ENCODE measurements around the gene ZNF274.
"Not testable (repeated sequence)": the region's sequence is repeated elsewhere in the genome, so short reads cannot be mapped to it uniquely, and the experiment has no call there.

Gene ZNF274

DNA sequence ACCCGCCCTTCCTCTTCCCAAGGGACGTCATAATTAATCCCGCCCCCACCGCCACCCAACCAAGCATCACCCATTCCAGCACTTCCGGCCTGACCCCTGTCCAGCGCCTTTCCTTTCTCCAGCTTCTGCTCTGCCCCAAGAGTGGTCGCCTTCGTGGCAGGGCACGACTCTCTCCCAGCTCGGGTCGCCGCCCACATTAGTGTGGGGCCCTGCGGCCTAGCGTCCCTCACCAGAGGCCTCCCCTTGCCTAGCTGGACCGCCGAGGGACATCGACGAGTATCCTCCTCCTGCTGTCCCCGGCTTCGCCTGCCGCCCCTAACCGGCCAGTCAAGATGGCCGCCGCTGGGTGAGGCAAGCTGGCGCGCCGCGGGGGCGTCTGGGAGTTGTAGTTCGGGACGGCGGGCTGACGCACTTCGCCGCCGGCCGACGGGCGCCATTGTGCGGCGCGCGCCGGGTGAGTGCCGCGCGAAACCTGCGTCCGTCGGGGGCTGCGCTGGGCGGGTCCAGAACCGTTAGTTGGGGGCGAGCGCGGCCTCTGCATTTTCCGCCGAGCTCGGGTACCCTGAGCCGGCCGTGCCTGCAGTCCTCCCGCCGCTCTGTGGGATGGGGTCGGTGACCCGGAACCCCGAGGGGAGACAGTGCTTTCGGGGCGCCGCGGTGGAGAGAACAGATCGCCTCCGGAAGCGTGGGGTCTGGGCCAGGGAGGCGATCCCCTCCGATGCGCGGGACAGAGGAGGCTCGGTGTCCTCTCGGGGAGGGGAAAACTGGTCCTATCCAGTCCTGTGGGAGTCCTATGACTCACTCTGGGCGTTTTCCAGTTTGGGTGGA lies at the start of gene ZNF274:
ZNF274 (plus strand) TSS at position 73 of the 828 bp plus-strand sequence. CDS start 905 bp downstream, outside the sequence.
- DNase-seq = peak; percentile 93 to 96

DNA sequence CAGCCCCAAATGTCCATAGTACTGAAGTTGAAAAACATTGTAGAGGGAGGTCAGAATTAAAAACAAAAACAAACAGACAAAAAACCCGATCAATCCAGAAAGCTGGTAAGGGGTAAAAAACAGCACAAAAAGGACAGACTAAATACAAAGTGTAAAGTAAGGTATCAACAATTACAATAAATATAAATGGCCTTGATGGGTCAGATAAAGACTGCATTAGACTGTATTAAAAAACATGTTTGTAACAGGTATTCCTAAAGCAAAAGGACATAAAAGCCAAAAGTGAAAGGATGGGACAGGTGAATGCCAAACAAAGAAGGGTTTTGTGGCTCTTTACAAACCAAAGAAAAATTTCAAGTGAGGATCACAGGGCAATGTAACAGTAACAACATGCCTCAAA lies 48.6 kb upstream of the ZNF274 start:
- DNase-seq = no peak

DNA sequence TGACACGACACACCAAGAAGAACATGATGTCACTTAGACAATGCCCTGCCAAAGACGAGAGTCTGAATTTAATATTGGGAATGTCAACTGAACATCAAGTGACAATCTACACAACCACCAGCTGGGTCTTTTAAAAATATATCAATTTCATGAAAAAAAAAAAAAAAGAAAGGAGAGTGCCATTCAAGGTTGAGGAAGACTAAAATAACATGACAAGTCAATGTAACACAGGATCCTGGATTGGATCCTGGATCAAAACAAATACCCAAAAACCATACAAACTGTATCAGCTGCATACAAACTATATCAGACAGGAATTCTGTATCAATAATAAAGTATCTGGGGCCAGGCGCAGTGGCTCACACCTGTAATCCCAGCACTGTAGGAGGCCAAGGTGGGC lies 37.0 kb upstream of the ZNF274 start:
- no peak for DNase-seq

DNA sequence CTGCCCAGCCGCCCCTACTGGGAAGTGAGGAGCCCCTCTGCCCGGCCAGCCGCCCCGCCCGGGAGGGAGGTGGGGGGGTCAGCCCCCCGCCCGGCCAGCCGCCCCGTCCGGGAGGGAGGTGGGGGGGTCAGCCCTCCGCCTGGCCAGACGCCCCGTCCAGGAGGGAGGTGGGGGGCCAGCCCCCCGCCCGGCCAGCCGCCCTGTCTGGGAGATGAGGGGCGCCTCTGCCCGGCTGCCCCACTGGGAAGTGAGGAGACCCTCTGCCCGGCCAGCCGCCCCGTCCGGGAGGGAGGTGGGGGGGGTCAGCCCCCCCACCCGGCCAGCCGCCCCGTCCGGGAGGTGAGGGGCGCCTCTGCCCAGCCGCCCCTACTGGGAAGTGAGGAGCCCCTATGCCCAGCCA lies 35.4 kb upstream of the ZNF274 start:
- DNase-seq = not testable (repeated sequence)

DNA sequence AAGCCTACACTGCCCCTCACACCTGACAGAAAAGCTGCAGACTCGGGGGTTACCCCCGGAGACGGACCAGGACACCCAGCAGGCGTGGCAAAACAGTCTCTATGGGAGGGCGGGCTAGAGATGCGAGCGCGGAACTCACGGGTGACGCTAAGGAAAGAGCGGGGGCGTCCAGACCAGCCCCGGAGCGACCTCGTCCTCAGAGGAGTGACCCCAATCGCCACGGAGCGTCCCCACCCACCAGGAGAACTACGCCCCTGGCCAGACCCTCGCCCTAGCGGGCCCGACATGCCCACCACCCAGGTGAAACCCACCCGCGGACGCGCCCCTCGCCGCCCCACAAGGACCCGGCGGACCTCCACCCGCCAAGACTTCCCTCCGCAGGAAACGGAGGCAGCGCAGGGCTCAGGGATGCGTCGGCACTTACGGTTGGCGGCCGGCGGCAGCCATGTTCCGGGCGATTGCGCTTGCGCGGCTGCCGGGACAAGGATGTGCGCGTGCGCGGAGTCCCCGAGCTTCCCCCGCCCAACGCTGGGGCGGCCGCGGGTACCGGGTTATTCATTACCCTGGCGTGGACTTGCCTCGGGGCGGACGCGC lies 32.4 kb upstream of the ZNF274 start, which contains the start of gene ZNF329:
ZNF329 (minus strand) TSS at position 462 of the 594 bp plus-strand sequence. CDS start 21,286 bp downstream, outside the sequence.
- peak; percentile 58 to 81 for DNase-seq

DNA sequence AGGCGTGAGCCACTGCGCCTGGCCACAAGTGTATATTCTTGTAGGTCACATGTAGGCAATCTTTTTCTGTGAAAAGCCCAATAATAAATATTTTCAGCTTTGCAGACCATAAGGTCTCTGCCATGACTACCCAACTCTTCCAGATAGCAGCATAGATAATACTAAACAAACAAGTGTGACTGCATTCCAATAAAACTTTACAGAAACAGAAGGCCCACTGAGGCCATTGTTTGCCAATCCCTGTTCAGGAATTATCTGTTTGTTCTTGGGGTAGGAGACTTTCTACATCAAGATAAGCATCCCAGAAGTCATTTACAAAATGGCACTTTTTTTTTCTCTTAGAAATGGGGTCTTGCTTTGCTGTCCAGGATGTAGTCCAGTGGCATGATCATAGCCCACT lies 29.5 kb upstream of the ZNF274 start:
- DNase-seq = no peak

DNA sequence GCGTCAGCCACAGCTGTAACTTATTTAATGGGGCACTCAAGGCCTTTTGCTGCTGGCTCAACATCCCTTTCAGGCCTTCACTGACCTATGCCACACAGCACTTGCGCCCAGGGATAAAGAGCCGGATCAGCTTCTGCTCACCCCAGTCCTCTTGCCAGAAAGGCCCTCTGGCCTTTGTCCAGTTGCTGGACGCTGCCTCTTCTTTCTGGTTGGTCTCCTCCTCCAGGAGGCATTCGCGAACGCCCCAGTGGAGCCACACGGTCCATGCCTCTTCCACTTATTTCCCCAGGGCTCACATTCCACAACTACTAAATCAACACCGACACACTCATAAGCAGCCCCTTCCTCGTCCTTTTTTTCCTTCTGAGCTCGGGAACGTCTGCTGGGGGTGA lies 28.6 kb upstream of the ZNF274 start:
- no peak for DNase-seq

DNA sequence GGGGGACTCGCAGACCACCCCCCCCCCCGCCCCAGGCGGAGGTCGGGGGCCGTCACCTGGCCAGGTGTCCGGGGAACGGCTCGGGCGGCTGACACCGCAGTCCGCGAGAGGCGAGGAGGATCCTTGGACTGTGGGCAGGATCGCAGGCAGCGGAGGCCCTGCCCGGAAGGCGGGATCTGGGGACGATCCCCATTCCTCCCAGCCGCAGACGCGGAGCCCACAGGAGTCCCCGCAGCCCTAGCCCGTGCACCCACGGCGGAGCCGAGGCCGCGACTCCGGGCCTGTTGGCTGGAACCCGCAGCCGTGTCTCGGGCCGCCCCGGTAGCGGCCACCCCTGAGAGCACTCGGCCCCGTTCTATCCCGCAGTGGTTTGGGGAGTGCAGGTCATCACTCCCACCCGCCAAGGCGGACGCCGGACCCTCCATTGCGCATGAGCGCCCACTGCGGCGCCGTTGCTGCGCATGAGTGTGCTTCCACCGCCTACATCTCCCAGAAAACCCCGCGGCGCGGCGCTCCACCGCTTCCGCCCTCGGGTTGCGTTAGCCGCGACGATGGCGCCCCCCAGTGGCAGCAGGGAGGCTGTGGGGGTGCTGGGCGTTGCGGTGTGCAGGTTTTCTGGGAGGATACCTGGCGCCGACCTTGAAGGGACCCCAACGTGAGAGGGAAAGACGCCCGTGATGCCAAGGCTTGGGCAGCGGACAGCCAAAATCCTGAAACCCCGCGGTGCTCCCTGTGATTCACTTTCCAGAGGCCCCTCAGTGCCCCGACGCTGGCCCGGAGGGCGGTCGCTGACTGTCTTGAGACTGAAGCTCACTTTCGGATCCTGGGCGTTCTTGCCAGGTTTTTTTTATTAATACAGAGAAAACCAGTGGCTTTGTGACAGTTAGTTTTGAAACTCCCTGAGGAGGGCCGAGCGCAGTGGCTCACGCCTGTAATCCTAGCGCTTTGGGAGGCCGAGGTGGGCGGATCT lies 27.9 kb upstream of the ZNF274 start:
- DNase-seq = peak; percentile 93 to 99

DNA sequence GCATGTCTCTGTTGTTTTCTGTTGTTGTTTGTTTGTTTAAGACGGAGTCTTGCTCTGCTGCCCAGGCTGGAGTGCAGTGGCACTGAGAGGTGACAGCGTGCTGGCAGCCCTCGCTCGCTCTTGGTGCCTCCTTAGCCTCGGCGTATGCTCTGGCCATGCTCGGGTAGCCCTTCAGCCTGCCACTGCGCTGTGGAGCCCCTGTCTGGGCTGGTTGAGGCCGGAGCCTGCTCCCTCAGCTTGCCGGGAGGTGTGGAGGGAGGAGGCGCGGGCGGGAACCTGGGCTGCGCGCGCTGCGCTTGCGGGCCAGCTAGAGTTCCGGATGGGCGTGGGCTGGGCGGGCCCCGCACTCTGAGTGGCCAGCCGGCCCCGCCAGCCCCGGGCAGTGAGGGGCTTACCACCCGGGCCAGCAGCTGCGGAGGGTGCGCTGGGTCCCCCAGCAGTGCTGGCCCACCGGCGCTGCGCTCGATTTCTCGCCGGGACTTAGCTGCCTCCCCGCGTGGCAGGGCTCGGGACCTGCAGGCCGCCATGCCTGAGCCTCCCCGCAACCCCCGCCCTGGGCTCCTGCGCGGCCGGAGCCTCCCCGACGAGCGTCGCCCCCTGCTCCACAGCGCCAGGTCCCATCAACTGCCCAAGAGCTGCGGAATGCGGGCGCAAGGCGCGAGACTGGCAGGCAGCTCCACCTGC lies 25.7 kb upstream of the ZNF274 start:
- no peak for DNase-seq

DNA sequence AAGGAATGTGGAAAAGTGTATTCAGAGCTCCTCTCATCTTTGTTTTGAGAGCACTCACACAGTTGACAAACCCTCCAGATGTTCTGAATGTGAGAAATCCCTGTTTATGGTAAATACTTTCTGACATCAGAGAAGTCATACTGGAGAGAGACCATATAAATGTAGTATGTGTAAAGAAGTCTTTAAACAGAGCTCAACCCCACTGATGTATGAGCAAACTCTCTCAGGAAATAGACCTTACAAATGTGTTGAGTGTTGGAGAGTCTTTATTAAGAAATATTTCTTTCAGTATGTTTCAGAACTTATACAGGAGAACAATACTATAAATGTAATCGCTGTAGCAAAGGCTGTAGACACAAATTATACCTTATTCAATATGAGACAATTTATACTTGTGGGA lies 16.6 kb upstream of the ZNF274 start:
- DNase-seq = no peak

DNA sequence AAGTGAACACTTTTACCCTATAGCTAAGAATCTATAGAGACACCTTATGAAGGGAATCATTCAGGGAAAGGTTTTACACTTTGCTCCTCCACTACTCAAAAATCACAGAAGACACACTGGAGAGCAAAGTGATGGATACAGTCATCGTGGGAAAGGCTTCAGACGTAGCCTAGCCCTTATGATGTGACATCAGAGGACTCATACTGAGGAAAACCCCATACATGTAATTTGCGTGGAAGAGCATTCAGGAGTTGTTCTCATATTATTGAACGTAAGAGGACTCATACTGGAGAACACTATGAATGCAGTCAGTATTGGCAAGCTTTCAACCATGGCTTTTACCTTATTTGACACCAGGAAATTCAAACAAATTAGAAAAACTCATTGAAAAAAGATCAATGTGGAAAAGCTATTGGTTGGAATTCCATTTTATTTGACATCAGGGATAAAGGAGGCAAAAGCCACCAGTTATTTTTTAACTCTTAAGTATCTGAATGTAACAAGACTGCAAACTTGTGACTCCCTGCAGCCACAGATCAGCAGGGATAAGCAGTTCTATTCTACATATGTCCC lies 16.1 kb upstream of the ZNF274 start:
- no peak for DNase-seq

DNA sequence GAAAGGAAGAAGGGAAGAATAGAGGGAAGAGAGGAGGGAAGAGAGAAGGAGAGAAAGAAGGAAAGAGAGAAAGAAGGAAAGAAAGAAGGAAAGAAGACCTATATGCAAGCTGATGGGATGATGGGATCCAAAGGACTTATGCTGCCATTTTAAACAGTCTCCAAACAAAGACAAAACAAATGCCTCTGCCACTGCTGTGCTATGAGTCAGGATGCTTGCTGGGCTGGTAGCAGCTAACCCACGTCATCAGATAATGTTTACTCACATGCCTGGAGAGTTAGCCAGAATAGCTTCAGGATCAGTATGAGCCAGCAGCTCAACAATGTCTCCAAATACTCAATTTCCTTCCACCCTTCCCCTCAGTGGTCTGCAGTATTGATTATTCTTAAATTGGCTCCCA lies 12.0 kb upstream of the ZNF274 start:
- no peak for DNase-seq

DNA sequence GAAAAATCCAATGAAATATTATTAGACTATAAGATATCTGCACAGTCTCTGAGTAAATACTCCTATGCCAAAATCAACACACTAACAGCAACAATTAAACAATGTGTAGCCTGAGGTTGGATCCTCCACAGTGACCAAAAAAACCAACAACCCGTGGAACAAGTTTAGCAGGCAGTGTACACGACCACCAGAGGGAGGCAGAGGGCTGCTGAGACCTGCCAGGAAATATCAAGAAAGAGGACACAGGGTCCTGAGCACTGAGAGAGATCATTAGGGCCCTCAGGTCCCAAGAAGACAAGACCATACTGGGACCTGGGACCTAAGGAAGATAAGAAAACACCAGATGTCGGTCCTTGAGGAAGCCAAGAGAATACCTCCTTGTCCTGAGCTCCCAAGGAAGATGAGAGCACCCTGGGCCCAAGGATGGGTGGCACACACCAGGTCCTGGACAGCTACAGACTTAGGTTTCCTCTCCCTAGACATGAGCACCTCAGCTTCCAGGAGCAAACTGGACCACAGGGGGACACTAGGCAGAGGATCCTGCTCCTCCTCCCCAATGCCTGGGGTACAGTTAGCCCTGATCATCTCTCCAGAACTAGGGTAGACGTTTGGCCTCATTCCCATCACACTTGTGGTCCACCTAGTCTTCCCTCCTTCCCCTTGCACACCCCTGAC lies 822 bp upstream of the ZNF274 start:
- peak; percentile 8 to 53 for DNase-seq

DNA sequence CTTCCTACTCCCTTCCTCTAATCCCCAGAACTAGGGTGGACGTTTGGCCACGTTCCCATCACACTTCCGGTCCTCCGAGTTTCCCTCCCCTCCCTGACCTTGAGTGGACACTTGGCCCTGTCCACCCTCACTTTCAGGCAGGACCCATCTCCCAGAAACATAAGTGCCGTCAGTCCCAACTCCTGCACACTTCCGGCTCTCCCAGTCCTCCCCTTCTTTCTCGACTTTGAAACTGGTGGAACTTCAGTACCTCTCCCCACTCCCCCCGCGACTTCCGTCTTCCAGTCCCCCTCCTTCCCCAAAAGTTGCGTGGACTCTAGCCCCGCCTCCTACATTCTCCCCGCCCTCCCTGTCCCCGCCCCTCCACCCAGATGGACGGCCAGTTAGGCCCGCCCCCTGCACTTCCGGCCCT lies 278 bp upstream of the ZNF274 start:
- peak in 1 of 2 experiments; percentile 88 for DNase-seq

DNA sequence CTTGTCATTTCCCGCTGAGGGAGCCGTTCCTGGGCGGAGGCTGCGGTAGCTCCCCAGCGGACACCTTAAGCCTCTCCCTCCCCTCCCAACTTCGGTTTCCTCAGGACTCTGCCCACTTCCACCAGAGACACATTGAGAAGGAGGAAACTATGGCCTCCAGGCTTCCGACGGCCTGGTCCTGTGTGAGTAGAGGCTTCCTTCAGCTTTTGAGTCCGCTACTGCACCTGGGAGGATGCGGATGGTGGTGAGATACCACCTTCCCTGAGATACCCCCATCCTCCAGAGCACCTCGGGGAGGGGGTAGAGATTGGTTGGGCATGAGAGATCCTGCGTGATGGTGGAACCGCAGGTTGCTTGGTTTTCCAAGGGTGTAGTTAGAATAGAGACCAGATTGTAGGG lies 955 bp downstream of the ZNF274 start:
- DNase-seq = no peak

DNA sequence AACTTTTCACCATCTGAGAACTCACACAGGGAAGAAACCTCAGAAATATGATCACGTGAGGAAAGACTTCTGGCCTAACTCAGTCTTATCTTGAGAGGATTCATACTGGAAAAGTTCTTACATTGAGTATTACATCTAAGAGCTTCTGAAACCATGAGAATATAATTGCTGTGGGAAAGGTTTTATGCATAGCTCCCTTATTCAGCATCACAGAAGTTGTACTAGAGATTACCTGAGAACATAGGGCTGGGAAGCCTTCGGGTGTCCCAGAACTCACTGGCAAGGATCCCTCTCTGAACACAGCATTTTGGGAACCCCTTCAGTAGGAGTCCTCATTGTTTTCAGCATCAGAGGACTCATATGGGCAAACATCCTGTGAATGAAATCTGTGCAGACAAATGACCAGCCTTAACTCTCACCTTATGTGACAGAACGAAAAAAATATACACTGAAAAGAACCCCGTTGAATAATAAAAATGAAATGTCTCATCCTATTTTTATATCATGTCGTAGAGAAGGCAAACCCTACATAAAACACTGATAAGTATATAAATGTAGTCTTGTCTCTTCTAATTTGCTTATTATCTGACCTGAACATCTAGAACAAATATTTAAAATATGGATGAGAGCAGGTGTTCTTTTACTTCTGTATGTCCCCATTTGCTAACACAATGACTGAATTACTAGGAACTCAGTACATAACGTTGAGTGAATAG lies 14.2 kb downstream of the ZNF274 start:
- no peak for DNase-seq

DNA sequence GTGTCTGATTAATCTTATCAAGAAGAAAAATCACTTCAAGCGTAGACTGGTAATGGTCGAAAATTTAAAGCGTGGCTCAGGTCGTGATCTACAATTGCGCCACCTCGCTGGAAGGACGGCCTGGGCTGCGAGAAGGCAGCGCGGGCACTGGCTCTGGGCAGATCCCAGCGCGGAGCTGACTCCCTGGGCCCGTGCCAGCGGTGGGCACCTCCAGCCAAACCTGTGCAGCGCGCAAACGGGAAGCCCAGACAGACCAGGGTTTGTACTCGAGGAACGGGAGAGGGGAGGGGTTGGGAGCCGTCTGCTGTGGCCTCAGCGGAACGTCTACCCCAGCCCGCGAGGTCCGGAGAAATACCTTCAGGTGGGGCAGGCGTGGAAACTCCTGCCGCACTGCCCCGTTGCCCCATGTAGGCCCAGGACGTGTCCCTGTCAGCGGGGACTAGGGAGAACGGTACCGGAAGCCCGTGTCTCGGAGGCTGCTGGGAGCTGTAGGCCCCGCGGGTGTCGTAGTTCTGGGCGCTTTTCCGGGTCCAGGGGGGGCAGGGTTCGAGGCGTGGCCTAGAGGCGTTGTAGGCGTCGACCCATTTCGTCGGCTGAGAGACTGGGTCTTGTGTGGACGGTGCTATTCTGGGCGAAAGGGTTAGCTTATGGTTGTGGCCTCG lies 21.1 kb downstream of the ZNF274 start:
- DNase-seq = no peak

DNA sequence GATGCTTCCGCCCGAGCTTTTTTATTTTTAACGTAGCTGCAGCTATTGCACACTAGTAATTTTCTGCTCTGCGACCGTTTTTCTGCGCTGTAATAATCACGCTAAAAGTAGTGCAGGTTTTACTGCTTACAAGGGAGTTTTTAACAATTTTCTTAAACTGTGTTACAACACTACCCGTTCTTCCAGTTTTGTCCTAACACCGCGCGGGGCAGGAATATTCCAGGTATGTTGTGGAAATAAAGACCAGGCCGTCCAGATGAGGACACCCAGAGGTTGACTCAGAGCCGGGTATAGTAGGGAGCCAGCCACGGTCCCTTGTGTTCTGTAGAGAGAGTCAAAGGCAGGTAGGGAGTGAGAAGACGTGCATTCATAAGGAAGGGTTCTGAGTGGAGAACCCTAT lies 21.7 kb downstream of the ZNF274 start:
- DNase-seq = no peak

DNA sequence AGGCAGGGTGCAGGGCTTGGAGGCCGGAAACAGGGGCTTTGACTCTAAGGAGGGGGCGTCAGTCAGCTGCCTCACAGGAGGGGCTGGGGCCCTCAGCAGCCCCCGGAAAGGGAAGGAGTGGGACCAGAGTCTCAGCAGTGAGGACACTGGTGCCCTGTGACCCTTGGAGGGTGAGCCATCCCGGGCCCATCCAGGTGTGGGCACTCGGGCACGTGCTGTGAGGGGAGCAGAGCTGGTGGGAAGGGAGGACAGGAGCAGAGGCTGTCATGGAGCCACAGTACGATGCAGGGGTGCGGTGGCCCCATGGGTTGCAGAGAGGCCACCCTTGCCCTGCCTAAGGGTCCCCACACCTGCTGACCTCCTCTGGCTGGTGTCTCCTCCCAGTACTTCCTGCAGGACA lies 26.7 kb downstream of the ZNF274 start:
- no peak for DNase-seq

DNA sequence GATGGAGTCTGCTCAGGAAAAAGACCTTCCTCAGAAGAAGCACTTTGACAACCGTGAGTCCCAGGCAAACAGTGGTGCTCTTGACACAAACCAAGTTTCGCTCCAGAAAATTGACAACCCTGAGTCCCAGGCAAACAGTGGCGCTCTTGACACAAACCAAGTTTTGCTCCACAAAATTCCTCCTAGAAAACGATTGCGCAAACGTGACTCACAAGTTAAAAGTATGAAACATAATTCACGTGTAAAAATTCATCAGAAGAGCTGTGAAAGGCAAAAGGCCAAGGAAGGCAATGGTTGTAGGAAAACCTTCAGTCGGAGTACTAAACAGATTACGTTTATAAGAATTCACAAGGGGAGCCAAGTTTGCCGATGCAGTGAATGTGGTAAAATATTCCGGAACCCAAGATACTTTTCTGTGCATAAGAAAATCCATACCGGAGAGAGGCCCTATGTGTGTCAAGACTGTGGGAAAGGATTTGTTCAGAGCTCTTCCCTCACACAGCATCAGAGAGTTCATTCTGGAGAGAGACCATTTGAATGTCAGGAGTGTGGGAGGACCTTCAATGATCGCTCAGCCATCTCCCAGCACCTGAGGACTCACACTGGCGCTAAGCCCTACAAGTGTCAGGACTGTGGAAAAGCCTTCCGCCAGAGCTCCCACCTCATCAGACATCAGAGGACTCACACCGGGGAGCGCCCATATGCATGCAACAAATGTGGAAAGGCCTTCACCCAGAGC lies 29.6 kb downstream of the ZNF274 start:
- no peak for DNase-seq

Data from NCI-H1930 (cell line).